HG02623 (cell line): ENCODE results near the gene NLRP10.
A peak's percentile ranks its signal among the peaks of the same experiment; 100 is the strongest.
"Not testable (repeated sequence)": the region's sequence is repeated elsewhere in the genome, so short reads cannot be mapped to it uniquely, and the experiment has no call there.

Experiments used
- ATAC-seq: cut with Tn5 transposase; IDR thresholded peaks from one replicate; pipeline ENCODE4 v1.9.1; 2021; ENCODE audit warnings: moderate library complexity; ENCODE audit not compliant: unreplicated experiment

The NLRP10 gene

GRCh38 chr11:7965386-7965785, at the start of gene NLRP10:
TSS of gene NLRP10 (minus strand) at chr11:7965447. CDS start at chr11:7963495, 1,952 bp downstream.
- no peak for ATAC-seq

GRCh38 chr11:8013833-8014232, 48.6 kb upstream of the NLRP10 start:
- no peak for ATAC-seq

- no peak for ATAC-seq
Measured at GRCh38 chr11:8011981-8012444, 46.8 kb upstream of the NLRP10 start.

GRCh38 chr11:8011371-8011770, 46.1 kb upstream of the NLRP10 start:
- ATAC-seq = no peak

- no peak for ATAC-seq
Measured at GRCh38 chr11:8009856-8010255, 44.6 kb upstream of the NLRP10 start.

GRCh38 chr11:8008212-8008611, 43.0 kb upstream of the NLRP10 start:
- ATAC-seq = no peak

- peak; percentile 57 for ATAC-seq
Measured at GRCh38 chr11:8006349-8006977, 41.2 kb upstream of the NLRP10 start.

GRCh38 chr11:8005556-8005955, 40.3 kb upstream of the NLRP10 start:
- ATAC-seq = no peak

GRCh38 chr11:8004008-8004407, 38.8 kb upstream of the NLRP10 start:
- no peak for ATAC-seq

- ATAC-seq = no peak
Measured at GRCh38 chr11:8003187-8003586, 37.9 kb upstream of the NLRP10 start.

- no peak for ATAC-seq
Measured at GRCh38 chr11:8002676-8003075, 37.4 kb upstream of the NLRP10 start.

GRCh38 chr11:8000390-8000789, 35.1 kb upstream of the NLRP10 start:
- ATAC-seq = no peak

GRCh38 chr11:7999795-8000194, 34.5 kb upstream of the NLRP10 start:
- no peak for ATAC-seq

- no peak for ATAC-seq
Measured at GRCh38 chr11:7994581-7995278, 29.5 kb upstream of the NLRP10 start.

- ATAC-seq = not testable (repeated sequence)
Measured at GRCh38 chr11:7987560-7987883, 22.3 kb upstream of the NLRP10 start.

GRCh38 chr11:7986768-7987559, 21.7 kb upstream of the NLRP10 start, which contains the start of gene EIF3F:
TSS of gene EIF3F (plus strand) at chr11:7987337. CDS start at chr11:7987353, 16 bp downstream.
- peak; percentile 96 for ATAC-seq

GRCh38 chr11:7983832-7984590, 18.8 kb upstream of the NLRP10 start:
- ATAC-seq = no peak

- peak; percentile 33 for ATAC-seq
Measured at GRCh38 chr11:7982582-7983119, 17.4 kb upstream of the NLRP10 start.

- ATAC-seq = no peak
Measured at GRCh38 chr11:7981619-7982157, 16.4 kb upstream of the NLRP10 start.

- no peak for ATAC-seq
Measured at GRCh38 chr11:7977232-7977917, 12.1 kb upstream of the NLRP10 start.
